Measurements from ENCODE around the gene MMP14.
A peak's percentile ranks its signal among the peaks of the same experiment; 100 is the strongest.

MMP14 gene

GRCh38 chr14:22796087-22796707, 40.2 kb upstream of the MMP14 start:
- no peak overlapping the region for H3K4me3 ChIP-seq (replicated peaks; ENCODE audit: insufficient read depth, low read length)
- no peak overlapping the region for H3K27ac ChIP-seq (replicated peaks)
- no peaks in the 10 kb centered on the region for H3K27me3 ChIP-seq (ENCODE audit: insufficient read depth, poor library complexity, severe bottlenecking)
- DNase-seq (ENCODE audit: low read depth in 1 of 2, low spot score in 1 of 2), result no peak
- TF ChIP-seq REST (IDR thresholded peaks at IDR 0.05; ENCODE audit: insufficient replicate concordance, low read depth) (no peak), POLR2AphosphoS5 (IDR thresholded peaks at IDR 0.05; ENCODE audit: low read depth) (no peak), SPI1 (IDR thresholded peaks at IDR 0.05; ENCODE audit: borderline replicate concordance, low read depth) (no peak), CTCF (IDR thresholded peaks at IDR 0.05; ENCODE audit: insufficient read depth, low read length) (no peak), GABPA (IDR thresholded peaks at IDR 0.05; ENCODE audit: low read depth) (no peak)

- H3K27me3 ChIP-seq (ENCODE audit: insufficient read depth, poor library complexity, severe bottlenecking), result no peaks in the 10 kb centered on the region
- H3K27ac ChIP-seq (replicated peaks), result no peak overlapping the region
- no peak overlapping the region for H3K4me3 ChIP-seq (replicated peaks; ENCODE audit: insufficient read depth, low read length)
- no peak for DNase-seq (ENCODE audit: low read depth in 1 of 2, low spot score in 1 of 2)
- TF ChIP-seq SPI1 (IDR thresholded peaks at IDR 0.05; ENCODE audit: borderline replicate concordance, low read depth), result no peak
- TF ChIP-seq POLR2AphosphoS5 (IDR thresholded peaks at IDR 0.05; ENCODE audit: low read depth), result no peak
- no peak for TF ChIP-seq GABPA (IDR thresholded peaks at IDR 0.05; ENCODE audit: low read depth)
- TF ChIP-seq REST (IDR thresholded peaks at IDR 0.05; ENCODE audit: insufficient replicate concordance, low read depth), result no peak
- TF ChIP-seq CTCF (IDR thresholded peaks at IDR 0.05; ENCODE audit: insufficient read depth, low read length), result no peak
Measured at GRCh38 chr14:22797017-22797917, 39.1 kb upstream of the MMP14 start.

GRCh38 chr14:22798528-22798927, 37.9 kb upstream of the MMP14 start:
- H3K4me3 ChIP-seq (replicated peaks; ENCODE audit: insufficient read depth, low read length), result no peak overlapping the region
- DNase-seq (ENCODE audit: low read depth in 1 of 2, low spot score in 1 of 2), result peak in 1 of 2 experiments; percentile 48
- H3K27me3 ChIP-seq (ENCODE audit: insufficient read depth, poor library complexity, severe bottlenecking), result no peaks in the 10 kb centered on the region
- no peak for TF ChIP-seq REST (IDR thresholded peaks at IDR 0.05; ENCODE audit: insufficient replicate concordance, low read depth)
- TF ChIP-seq GABPA (IDR thresholded peaks at IDR 0.05; ENCODE audit: low read depth), result no peak
- TF ChIP-seq SPI1 (IDR thresholded peaks at IDR 0.05; ENCODE audit: borderline replicate concordance, low read depth), result no peak
- no peak for TF ChIP-seq CTCF (IDR thresholded peaks at IDR 0.05; ENCODE audit: insufficient read depth, low read length)
- 0 out of 2 replicates have a peak overlapping the region, but pooled peaks have one; percentile 13 for H3K27ac ChIP-seq (replicated peaks)

Measured in HL-60 (cell line).